DMS114 treated with DMSO at 0.1 percent for 48 hours (cell line): ENCODE results near the gene LINGO3.
A peak's percentile ranks its signal among the peaks of the same experiment; 100 is the strongest.

Experiments
- DNase-seq: peaks from one replicate; lab custom pipeline; 2025; ENCODE audit not compliant: unreplicated experiment; lab: John Stamatoyannopoulos, UW

The LINGO3 gene

DNA sequence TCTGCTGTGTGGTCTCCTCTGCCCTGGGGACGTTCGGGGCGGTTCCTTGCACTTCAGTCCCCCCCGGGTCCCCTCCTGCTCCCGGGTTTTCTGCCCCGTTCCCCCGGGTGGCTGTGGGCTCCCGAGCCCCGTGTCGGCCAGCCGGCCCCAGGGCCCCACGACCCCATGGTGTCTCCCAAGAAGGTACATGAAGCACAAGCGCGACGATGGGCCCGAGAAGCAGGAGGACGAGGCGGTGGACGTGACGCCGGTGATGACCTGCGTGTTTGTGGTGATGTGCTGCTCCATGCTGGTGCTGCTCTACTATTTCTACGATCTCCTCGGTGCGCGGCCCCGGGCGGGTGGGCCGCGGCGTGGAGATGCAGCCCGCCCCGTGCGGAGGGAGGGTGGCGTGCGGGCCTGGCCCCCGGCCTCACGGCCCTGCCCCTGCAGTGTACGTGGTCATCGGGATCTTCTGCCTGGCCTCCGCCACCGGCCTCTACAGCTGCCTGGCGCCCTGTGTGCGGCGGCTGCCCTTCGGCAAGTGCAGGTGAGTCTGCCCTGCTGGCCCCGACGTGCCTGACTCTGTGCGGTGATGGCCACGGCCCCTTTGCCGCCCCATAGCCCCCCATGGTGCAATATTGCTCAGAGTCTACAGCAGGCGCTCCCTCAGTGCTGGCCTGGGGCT is 31.8 kb upstream of the LINGO3 start:
- DNase-seq = no peak

DNA sequence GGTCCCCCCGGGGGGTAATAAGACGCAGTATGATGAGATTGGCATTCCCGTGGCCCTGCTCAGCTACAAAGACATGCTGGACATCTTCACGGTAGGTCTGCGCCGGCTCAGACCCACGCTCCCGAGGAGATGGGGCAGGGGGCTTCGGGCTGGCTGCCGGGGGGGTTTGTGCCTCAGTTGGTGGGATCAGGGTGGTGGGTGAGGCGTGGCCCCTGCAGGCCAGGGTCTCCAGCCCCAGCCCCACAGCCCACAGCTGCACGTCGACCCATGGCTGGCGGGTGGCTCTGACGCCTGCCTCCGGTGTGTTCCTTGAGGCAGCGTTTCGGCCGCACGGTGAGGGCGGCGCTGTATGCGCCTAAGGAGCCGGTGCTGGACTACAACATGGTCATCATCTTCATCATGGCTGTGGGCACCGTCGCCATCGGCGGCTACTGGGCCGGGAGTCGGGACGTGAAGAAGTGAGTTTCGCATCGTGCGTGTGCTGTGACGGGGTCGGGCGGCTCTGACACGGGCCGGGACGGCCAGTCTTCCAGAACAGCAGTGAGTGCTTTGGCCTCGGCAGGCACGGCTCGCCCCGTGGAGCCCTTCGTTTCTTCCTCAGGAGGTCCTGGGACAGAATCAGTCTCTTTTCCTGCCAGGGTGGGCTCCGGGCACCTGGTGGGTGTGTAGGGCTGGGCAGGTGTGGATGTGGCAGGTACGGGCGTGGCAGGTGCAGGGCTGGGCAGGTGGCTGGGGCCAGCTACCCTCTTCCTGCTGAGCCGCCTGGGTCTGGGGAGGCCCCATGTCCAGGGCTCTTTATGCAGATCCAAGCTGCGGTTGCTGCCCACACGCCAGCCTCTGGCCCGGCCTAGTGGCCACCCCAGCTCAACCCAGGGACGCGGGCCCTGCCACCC is 31.0 kb upstream of the LINGO3 start:
- DNase-seq = no peak

DNA sequence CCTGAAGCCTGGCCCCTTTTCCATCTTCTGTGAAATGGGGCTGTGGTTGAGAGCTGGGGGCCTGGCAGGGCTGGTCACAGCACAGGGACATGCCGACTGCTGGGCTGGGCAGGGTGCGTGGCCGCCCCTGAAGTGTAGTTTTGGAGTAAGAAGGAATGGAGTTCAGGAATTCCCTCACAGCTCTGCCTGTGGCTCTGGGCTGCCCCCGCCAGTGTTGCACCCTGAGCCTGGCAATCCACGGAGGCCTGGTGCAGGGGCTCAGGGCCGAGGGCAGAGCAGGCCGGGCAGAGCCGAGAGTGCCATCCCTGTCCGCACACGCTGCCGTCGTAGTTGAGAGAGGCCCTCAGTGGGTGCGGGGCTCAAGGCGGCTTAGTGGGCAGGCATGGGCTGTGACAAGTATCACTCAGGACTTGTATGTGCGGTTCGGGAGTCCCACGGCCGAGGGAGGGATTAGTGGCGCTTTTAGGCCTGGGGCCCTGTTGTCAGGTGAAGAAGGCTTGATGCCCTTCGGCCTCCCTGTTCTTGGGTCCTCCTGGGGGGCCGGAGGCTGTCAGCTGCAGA is 30.2 kb upstream of the LINGO3 start:
- DNase-seq = no peak

DNA sequence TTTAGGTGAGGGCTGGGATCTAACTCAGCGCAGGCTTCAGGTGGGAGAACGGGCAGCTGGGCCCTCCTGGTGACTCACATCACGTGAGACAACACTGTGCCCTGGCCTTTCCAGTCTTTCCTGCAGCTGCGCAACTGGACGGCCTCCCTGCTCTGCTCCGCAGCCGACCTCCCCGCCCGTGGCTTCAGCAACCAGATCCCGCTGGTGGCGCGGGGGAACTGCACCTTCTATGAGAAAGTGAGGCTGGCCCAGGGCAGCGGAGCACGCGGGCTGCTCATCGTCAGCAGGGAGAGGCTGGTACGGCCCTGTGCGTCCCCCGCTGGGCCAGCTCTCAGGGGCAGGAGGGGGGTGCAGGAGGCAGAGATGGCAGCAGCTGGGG is 29.4 kb upstream of the LINGO3 start:
- DNase-seq = no peak

DNA sequence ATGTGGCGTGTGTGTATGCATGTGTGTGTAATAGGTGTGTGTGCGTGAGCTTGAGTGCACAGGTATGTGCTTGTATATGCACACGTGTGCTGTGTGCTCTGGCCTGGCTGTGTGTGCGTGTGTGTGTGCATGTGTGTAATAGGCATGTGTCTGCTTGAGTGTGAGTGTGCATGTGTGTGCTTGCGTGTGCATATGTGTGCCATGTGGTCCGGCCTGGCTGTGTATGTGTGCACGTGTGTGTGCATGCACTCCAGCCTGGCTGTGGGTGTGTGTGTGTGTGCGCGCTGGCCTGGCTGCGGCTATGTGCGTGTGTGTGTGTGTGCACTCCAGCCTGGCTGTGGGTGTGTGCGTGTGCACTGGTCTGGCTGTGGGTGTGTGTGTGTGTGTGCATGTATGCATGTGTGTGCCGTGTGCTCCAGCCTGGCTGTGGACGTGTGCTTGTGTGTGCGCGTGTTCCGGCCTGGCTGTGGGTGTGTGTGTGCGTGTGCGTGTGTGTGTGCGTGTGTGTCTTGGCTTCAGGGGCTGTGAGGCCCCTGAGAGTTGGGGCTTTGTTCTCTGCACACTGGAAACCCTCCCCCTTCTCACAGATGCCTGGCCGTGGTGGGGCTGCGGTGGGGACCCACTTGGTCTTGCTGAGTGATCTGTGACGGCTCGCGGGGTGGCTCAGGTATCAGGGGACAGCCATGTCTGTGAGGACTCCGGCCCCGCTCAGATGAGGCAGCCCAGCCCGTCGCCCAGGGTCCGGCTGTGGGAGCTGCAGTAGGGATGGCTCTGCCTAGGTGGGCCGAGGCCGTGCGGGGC is 28.8 kb upstream of the LINGO3 start:
- DNase-seq = no peak

DNA sequence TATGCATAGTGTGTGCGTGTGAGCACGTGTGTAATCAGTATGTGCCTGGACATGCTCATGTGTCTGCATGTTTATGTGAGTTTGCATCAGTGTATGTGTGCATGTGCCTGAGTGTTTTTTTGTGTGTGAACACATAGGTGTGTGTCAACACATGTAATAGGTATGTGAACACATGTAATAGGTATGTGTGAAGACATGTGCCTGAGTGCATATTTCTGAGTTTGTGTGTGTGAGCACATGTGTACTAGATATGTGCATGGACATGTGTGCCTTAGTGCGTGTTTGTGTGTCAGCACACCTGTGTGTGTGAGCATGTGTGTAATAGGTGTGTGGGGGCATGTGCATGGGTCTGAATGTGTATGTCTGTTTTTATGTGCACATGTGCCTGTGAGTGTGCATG is 27.9 kb upstream of the LINGO3 start:
- no peak for DNase-seq

DNA sequence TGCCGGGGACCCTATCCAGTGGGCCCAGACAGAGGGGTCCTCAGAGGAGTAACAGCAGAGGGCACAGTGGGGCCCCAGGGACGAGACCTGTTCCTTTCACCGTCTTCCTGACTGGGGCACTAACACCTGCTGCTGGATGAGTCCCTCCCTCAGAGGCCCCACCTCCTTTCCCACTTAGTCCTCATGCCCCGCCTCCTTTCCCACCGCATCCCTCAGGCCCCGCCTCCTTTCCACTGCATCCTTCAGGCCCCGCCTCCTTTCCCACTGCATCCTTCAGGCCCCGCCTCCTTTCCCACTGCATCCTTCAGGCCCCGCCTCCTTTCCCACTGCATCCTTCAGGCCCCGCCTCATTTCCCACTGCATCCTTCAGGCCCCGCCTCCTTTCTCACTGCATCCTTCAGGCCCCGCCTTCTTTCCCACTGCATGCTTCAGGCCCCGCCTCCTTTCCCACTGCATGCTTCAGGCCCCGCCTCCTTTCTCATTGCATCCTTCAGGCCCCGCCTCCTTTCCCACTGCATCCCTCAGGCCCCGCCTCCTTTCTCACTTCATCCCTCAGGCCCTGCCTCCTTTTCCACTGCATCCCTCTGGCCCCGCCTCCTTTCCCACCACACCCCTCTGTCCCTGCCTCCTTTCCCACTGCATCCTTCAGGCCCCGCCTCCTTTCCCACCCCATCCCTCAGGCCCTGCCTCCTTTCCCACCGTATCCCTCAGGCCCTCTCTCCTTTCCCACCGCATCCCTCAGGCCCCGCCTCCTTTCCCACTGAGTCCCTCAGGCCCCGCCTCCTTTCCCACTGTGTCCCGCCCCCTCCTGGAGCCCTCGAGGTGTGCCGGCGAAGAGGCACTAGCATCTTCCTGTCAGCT is 27.3 kb upstream of the LINGO3 start:
- no peak for DNase-seq

DNA sequence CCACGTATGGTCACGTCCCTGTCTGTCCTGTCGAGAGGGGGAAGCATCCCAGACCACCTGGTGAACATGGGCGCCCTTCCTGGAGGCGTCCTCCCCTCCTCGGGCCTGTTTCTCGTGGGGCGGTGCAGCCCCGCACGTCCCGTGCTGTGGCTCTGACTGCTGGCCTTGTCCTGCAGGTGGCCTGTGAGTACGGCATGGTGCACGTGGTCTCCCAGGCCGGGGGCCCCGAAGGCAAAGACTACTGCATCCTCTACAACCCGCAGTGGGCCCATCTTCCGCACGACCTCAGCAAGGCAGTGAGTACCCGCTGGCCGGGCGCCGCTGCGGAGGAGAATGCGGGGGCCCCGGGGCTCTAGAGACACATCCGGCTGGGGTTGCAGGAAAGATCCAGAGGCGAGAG is 26.5 kb upstream of the LINGO3 start:
- DNase-seq = no peak

DNA sequence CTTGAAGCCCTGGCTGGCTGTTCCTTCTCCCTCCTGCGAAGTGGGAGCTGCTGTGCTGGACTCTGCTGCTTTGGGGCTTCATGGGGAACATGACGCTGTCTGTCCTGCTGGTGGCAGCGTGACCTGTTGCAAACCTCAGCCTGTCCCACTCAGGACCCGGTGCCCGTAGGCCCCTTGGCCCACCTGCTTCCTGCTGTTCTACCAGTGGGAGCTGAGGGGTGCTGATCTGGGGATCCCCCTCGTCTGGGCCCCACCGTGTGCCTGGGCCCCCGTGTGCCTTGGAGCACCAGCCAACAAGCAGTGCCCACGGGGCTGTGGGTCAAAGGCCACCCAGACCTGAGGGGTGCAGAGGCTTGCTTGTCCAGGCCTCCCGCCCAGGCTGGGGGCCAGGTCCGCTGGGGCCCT is 25.9 kb upstream of the LINGO3 start:
- DNase-seq = no peak

DNA sequence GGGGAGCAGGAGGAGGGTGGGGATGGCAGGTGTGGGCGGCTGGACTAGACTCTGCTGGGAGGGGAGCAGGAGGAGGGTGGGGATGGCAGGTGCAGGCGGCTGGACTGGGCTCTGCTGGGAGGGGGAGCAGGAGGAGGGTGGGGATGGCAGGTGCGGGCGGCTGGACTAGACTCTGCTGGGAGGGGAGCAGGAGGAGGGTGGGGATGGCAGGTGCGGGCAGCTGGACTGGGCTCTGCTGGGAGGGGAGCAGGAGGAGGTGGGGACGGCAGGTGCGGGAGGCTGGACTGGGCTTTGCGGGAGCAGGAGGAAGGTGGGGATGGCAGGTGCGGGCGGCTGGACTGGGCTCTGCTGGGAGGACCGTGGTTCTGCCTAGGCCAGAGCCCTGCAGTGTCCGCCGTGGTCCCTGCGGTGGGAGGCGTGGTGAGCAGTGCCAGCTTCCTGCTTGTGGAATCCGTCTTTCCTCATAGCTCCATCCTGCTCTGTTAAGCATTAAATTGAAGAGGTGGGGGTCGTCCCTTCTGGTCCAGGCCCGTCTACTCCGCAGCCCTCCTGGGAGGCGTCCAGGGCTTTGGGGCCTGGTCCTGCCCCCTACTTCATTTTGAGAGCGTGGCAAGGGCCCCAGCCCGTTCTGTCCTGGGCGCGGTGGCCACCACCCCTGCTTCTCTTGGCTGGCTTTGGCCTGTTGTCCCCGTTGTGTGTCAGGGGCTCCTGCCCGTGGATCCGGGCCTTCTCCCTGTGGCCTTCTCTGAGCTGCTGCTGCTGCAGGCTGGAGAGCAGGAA is 25.3 kb upstream of the LINGO3 start:
- no peak for DNase-seq

DNA sequence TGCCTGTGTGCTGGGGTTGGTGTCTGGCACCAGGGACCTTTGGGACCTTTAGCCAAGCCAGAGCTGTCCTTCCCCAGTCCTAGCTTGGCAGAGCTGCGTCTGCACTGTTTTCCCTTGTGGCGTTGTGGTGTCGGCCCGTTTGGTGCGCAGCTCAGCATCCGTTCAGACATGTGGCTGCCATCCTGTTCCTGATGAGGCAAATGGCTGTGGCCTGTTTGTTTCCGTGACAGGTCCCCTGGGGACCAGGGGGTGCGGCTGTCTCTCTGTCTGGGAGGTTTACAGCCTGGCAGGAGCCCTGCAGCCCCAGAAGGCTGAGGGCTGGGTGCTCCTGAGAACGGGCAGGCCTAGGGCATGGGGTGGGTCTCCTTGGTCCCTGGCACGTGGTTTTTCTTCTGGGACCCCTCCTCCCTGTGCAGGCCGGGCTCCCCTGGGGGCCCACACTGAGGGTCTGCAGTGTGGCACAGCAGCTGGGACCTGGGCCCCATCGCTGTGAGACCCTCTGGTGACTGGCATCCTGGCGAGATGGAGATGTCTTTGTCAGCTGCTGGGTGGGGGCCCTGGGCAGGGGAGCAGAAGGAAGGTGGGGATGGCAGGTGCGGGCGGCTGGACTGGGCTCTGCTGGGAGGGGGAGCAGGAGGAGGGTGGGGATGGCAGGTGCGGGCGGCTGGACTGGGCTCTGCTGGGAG is 24.5 kb upstream of the LINGO3 start:
- DNase-seq = no peak

DNA sequence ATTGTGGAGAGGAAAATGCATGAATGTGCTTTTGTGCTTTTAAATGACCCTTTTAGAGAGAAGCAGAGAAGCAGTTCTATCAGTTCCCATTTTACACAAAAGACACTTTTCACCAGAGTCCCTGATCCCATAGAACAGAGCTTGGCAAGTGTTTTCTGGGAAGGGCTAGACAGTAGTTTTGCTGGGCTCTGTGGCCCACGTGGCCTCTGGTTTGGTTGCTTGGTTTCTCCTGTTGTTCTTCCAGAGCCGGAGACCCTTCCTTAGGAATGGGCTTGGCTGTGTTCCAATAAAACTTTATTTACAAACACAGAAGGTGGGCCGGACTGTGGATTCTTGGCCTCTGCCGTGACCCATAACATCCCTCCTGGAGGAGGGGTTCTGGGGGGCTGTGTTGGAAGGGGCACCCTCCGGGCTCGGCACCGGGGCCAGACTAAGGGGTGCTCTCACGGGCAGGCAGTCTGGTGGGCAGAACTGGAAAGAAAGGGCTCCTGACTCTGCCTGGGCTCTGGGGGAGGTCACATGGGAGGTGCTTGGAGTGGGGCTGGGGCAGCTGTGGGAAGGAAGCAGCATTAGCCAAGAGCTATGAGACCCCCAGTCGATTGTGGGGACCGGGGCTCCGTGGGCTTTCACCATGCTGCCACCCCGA is 23.8 kb upstream of the LINGO3 start:
- DNase-seq = no peak

DNA sequence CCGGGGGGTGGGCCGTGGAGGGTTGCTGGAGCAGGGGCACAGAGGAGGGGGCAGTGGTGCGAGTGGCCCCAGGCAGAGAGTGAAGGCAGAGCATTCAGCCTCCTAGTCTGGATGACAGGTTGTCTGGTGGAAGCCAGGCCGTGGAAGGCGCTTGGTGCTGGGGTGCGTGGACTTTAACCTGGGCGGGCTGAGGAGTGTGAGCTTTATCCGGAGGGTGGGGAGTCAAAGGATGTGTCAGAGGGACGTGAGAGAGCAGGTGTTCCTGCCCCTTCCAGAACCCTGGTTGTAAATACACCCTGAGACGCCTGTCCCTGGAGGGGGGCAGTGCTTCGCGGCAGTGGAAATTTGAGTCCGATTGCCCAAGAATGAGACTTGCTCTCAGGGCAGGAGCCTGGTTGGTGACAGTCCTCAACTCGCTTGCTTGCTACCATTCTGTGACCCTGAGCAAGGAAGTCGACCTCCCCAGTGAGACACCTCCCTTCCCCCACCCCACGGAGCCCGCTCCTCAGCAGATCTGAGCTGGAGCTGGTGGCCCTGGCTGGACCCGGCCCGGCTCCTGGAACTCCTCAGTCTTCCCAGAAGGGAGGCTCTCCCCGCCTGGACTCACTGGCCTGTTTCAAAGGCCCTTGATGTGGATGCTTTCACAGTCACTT is 22.8 kb upstream of the LINGO3 start:
- no peak for DNase-seq

DNA sequence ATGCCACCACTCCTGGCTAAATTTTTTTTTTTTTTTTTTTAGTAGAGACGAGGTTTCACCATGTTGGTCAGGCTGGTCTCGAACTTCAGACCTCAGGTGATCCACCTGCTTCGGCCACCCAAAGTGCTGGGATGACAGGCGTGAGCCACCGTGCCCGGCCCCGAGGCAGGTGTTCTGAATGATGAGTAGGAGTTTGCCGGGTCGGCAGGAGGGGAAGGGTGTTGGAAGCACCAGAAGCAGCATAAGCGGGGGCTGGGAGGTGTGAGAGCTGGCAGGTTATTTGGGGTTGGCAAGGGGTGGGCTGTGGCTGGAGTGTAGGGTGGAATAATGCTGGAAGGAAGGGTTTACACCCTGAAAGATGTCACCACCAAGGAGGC is 22.3 kb upstream of the LINGO3 start:
- DNase-seq = no peak

DNA sequence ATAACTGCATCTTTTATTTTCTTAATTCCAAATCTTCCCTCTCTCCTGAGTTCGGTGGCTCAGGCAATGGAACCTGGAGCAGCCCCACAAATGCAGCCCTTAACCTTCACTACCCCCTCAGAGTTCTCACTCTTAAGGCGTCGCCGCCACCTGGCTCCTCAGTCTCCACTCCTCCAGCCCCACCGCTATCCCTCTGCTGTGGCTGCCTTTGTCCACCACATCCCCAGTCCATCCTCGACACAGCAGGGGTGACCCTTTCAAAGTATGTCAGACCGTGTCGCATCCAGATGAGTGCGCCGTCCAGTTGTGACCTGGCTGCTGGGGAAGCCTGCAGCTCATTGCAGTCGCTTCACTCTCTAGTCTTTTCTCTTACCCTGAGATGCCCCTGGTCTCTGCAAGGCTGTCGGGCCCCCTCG is 21.6 kb upstream of the LINGO3 start:
- DNase-seq = no peak

DNA sequence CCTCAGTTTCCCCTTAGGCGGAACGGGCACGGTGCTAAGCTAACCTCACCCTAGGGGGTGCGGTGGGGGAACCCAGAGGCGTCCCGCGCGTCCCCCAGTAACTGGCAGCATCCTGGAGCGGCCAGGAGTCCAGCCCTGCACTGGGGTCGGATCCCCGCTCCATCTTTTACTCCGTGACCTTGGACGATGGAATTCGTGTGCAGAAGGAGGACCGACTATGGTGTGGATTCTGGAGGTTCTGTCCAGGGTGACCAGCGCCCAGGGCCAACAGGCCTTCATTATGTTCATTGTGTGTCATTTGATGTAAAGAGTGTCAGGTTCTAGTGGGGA is 21.2 kb upstream of the LINGO3 start:
- DNase-seq = no peak

DNA sequence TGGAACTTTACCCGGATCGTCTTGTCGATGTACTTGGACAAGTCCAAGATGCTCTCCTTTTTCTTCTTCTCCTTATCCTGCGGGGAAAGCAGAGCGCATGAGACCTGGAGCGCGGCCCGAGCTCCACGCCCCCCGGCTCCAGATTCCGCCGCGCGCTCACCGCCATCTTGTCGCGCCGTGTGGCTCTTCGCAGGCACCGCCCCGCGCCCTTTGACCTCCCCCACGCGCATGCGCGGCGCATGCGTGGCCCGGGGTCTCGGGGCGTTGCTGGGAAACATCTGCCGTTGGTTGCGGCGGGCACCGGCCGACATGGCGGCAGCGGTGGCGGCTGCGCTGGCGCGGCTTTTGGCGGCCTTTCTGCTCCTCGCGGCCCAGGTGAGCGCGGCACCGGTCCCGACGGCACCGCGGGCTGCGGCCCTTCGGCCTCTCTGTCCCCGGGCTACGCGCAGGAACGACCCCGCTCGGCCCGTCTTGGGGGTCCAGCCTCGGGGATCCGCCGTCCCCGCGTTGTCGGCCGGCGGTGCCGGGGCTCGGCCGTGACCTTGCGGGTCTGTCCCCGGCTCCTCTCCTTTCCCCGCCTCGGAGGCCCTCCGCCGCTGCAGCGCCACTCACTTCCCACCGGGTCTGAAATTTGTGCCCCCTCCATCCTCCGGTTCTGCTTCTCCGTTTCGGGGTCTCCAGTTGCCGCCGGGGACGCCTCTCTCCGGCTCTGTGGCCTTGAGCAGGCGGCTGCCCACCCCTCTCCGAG is 20.6 kb upstream of the LINGO3 start, which contains the start of the genes LSM7 and SPPL2B:
Gene LSM7 (minus strand): TSS at position 186 of the 748 bp plus-strand sequence. CDS start 20 bp downstream, at position 166.
Gene SPPL2B (plus strand): TSS at position 284 of the 748 bp plus-strand sequence. CDS start 26 bp downstream, at position 310.
- peak; percentile 48 for DNase-seq
